Astrocyte of the hippocampus (primary cell): ENCODE results near the gene NYAP2.

ENCODE experiments used
- DNase-seq: peaks from one replicate; pipeline ENCODE4 v3.0.0; 2011; ENCODE audit warnings: low read depth, low spot score

The NYAP2 gene

DNA sequence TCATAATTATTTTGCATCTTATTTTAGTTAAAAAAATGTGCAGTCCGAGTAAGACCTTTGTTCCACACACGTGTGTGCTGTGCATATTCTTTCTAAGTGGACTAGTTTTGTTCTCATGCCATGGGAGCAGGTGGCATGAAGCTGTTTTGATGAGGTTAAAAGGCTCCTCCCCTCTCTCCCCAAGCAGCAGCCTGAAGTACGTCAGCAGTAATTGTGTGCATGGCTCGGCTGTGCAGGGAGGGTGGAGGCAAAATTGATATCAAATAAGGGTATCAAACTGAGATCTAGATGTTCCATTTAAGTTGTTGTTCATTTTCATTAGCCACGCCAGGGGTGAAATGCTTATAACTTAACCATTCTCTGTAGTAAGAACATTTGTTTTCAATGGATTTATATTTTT lies at the start of gene NYAP2:
TSS of gene NYAP2 (plus strand) at position 207 of the 400 bp plus-strand sequence. CDS start 9,171 bp downstream, outside the sequence.
- no peak for DNase-seq

DNA sequence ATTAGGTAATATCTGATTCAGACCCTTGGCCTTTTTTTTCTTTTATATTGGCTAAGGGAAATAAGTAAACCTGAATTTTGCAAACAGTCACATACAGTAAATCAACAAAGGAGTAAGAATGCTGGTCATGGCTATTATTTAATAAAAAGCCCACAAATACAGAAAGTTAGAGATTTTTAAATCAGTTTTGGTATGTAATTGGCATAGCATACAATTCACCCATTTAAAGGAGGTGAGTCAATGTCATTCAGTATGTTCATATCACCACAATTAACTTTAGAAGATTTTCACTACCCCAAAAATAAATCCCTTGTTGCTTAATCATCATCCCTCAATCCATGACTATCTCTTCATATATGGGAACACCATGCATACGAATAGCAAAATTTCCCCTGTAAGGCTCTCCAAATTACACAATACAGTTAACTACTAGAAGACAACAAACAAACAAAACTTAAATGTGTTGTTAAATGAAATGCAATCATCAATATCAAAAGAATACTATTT lies 45.9 kb upstream of the NYAP2 start:
- DNase-seq: no peak

DNA sequence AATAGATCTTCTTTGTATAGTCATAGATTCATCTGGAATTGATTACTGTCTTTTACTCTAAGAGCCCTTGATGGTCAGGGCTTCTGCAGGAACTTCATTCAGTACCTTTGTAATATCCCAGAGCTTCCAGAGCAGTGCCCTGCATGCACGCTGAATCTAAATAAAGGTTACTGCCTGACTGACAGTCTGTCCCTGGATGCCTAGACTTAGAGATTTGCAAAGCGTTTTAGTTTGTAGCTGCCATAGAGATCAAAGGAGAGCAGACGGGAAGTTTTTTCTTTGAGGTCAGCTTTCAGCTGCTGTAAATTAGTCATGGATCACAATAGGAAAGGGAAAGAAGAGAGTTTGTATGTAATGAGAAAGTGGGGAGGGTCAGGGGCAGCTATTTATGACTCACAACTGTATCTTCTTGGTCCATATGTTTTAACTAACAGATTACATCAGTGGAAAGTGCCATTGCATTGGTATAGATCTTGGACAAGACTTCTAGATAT lies 45.2 kb upstream of the NYAP2 start:
- DNase-seq: peak; percentile 83

DNA sequence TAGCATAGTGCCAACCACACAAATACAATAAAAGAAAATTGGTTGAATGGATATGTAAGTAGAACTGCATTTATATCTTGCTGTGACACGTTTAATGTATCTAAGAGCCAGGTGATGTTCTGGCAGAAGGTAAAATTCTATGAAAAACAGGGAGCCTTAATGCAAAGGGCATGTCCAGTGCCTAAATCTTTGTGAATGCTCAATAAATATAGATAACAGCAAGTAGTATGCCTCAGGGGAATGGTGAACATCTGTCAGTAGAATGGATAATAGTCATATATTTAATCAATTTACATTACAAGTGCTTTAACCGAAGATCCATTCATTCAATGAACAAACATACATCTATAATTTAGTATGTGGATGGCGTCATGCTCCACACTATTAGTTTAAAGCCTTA lies 43.7 kb upstream of the NYAP2 start:
- no peak for DNase-seq

DNA sequence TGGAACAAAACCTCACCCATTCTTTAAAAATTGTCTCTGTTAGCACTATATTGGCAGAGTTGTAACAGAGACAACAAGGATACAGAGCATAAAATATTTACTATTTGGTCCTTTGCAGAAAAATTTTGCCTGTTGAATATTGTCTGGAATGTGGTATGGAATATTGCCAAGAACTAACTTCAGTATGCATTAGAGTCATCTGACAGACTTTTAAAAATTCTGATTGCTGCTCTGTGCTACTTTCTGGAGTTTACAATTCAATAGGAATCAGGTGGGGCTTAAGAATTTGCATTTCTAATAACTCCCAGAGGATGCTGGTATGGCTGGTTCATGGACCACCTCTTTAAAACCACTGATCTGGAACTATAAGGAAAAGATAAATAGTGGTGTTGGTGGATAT lies 32.8 kb upstream of the NYAP2 start:
- peak; percentile 5 for DNase-seq

DNA sequence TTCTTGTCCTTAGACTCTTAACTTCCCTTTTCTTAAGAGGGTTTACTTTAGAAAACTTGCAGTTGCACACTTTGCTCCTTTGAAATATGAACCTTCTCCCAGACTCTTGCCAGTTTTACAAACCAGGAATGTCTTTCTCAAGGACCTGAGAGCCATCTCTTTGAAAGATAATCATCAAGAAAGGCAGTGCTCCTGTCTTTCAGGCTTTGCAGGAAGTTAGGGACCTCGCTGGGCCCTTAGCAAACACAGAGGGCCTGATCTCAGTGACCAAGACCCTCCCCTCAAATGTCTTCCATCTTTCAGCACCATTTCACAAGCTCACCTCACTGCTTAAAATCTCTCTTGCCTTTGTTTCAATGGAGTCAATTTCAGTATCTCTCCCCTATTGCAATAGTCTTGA lies 32.0 kb upstream of the NYAP2 start:
- DNase-seq: peak; percentile 5

DNA sequence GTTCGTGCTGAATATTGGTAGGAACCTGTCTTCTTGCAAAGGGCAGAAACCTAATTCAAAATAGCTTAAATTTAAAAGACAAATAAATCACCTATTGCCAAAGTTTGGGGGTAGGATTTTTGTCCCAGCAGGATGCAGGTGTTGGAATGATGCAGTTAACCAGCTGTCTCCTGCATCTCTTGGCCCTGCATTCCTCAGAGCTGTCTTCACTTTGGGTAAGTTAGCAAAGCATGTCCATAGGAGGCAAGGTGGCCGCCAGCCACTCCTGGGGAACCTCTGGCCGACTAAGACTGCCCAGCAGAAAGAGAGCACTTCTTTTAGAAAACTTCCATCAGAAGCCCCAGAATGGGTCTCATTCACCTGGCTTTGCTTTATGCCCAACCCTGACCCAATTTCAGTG lies 20.5 kb upstream of the NYAP2 start:
- DNase-seq: no peak

DNA sequence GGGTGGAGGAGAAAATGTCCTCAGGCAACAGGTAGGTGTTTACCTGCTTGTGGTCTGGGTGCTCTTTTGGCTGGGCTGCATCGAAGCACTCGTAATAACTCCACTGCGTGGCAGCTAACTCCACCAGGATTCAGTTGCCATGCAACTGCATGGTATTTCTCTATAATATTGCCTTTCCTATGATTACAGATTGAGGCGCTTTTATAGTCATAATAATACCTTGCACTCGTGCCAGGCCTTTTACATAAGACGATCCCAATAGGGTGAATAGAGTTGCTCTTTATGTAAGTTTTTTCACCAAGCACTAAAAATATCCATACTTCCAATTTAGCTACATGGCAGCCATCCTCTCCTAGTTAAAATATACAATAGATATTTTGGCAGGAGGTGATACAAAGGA lies 19.7 kb upstream of the NYAP2 start:
- no peak for DNase-seq

DNA sequence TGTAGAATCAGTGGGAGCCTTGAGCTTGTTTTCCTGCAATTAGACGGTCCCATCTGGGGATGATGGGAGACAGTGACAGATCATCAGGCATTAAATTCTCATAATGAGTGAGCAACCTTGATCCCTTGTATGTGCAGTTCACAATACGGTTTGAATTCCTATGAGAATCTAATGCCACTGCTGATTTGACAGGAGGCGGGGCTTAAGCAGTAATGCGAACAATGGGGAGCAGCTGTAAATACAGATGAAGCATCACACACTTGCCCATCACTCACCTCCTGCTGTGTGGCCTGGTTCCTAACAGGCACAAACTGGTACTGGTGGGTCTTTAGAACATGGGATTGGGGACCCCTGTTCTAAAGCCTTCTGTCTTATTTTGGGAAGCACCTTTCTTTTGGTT lies 17.9 kb upstream of the NYAP2 start:
- no peak for DNase-seq

DNA sequence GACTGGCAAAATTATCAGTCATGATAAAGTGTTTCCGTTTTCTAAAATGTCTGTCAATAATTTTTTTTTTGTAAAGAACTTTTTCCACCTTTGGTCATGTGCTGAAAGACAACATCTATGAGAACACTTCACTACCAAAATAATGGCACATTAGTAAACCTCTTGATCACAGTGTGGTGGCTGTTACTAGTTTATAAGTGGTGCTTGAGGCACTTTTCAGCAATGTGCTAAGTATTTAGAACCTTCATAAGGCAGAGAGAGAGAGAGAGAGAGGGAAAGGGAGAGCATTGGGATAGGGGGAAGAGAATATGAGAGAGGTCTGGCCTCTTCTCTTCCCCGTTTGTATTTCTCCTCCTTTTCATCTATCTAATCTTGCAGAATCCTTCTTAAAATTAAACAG lies 1.1 kb upstream of the NYAP2 start:
- DNase-seq: no peak

DNA sequence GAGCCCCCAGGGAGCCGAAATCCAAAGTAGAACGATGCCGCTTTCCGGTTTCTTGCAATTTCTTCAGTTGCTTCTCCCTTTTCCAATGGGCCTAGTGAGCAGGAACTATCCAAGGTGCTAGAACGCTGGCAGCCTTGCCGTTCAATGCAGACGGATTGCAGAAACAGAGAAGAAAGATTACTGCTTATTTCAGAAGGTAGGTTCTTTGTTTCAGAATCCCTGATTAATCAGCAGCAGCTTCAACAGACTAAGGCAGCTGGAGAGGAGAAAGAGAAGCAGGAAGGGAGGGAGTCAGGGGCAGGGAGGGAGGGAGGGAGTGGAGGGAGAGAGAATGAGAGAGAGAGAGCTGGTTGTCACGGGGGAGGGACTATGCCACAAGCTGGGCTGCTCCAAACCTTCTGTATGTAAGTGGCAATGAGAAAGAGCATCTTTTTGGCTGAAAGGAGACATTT lies 576 bp downstream of the NYAP2 start:
- DNase-seq: peak; percentile 87

DNA sequence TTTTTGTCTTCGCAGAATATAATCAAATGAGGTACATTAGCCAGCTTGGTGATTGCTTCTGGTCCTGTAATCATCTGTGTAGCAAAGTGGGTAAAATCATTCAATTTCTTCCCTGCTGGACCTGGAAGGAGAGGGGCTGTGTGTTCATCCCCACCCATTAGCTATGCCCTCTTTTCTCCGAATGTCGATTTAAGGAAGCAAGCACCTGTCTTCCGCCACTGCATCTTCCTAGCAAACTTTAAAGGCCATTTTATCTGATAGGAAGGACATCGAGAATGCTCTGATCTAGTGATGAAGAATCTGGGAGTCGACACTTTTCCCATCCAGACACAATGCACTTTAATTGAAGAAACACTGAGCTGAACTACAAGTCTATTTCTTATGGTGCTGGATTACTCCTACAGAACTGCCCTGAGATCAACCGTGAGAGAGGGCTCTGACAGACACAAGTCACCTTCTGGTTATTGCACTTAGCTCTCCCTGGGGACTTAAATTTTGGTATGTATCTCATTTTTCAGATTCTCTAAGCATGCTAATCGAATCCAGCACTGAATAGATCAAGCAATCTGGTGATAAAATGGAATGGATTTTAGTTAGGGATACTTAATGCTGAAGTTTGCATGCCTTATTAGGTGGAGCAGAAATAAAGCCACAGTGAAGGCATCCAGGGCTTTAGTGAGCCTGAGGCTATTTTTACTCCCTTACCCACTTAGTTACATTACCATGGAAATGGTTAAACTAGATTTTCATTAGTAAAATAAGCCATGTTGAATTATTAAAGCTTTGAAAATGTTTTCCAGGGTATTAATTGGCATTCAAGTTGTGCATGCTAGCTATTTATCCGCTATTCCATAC lies 1.3 kb downstream of the NYAP2 start:
- DNase-seq: no peak

DNA sequence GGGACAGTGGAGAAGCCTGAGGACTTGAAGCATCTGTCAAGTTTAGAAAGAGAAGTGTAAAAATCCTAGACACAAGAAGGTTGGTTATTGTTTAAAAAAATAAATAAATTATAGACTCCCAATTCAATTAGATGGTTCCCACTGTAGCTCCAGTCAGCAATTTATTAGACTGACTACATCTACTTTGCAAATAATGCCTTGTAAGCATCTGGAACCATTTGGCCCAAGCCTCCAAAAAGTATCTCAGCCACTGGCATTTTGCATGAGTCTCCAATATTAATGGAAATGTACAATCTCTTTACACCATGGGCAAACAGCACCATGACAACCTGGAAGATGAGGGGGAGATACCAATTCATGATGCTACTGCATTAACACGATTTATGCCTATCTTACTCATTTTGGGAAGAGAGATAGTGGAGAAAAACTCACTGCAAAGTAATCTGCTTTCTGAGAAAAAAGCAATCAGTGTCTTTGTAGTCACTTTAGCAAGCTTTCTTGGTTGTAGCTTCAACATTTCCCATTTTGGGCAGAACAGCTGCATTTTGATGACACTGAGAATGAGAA lies 2.8 kb downstream of the NYAP2 start:
- no peak for DNase-seq

DNA sequence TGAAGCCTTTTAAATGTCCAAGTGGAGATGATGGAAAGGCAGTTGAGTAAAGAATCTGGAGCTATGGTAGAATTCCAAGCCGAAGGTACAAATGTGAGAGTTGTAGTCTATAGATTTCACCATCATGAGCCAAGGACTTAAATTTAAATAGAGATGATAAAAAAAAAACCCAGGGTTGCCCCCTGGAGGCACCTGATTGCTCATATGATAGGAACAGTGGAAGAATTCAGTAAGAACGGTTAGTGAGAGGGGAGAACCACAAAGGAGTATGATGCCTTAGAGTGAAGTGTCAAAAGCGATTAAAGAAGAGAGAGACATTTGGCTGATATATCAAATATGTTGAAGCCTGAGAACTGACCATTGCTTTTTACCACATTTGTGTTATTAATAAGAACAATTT lies 11.9 kb downstream of the NYAP2 start:
- no peak for DNase-seq

DNA sequence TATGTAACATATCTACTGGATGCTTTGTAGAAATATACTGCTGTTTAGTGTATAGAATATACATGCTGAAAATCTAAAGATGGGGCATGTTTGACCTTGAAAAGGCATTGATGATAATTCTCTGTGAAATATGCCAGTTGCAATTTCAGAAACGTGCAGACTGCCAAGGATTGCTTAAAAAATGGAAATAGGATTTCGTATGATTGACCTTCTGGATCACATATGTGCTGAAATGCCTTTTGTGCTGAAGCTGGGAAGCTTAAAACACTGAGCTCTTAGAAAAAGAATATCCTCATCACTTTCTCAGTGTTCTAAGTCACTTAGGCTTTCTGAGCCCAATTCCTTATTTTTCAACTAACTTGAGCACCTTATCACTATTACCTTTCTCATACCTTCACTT lies 14.3 kb downstream of the NYAP2 start:
- DNase-seq: no peak

DNA sequence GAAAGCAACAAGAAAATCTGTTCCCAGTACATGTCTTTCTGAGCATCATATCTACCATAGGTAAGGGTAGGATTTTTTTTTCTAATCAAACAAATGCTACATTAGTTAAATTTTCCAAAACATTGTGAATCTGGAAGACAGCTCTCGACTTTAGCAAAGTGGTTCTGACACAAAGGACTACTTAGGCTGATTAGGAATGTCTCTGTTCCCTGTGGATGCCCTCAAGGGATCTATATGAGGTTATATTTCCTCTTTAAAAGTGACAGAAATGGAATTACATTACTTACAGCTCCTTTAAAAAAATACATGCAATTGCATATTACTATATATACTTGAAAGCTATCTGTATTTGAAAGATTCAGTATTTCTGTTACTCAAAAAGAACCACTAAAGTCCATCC lies 15.4 kb downstream of the NYAP2 start:
- DNase-seq: no peak

DNA sequence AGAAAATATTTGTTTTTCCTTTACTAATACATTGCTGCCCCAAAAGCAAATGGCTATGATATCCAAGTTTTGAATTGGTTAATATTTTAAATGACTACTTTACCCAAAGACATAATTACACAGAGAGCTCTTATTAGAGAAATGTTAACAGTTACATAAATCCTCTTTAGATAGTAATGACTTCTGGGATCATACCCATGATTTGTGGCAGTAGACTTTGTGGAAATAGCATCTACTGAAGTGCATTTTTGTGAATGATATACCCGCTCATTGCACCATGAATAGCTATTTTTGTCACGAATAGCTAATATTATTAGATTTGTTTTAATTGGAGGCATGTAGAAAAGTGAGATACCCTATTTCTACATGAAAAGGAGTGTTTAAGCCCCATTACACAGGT lies 15.8 kb downstream of the NYAP2 start:
- no peak for DNase-seq

DNA sequence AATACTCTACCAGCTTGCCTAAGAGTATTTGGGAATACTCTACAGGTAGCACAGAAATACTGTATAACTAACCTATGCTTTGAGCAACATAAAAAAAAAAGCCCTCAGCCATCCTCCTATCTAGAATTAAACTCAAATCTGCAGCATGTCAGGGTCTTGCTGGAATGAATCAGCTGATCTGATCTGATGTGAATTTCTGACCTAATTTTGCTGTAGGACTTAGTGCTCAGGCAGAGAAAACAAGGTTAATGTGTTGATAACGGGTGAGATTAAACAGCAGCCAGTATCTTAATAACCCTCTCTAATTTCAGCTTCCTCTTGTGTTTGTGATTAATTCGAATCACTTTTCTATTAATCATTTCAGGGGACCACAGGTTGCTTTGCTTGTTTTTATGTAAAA lies 16.3 kb downstream of the NYAP2 start:
- no peak for DNase-seq

DNA sequence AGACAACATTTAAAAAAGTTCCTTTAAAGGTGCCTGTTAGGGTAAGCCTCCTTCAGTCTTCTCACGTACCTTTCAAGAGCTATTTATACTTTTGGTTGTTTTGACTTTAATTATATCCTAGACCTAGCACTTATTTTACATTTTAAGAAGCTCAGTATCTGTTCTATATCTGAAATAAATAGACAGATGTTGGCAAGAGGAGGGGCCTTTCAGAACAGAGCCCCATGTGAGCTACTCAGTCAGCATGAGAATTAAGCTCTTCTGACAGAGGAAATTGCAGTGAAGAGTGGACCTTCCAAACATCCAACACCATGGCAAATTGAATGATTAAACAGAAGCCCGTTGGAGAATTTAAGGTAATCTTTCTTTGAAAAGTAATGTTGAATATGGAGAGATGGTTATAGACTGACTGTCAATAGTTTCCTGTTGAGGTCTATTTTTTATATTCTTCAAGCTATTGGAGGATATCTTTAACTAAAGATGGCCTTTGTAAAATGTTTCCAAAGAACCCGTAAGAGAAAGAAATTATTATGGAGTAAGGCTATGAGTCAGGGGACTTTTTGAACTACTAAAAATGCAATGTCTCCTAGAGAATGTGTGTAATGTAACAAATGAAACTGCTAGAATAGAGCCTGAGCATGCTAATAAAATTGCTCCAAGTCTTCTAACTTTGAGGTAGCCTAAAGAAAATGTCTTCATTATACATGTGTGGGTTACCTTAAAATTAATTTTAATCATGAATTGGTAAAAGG lies 17.3 kb downstream of the NYAP2 start:
- DNase-seq: no peak

DNA sequence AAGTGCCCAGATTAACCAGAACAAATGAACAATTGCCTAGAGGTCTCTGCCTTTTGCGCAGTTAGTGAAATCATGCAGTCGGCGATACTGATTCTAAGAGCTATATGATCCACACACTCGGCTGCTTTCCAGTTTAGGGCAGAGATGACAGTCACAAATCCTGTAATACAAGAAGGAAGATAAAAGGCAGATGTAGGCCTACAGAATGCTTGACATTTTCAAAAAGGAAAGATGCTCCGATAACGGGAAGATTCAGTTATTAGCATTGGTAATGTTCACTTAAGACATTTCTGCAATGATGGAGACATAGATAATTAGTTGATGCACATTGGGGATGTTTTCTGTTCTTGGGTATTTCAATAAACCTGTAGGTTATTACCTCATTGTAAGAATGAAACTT lies 19.5 kb downstream of the NYAP2 start:
- DNase-seq: no peak

DNA sequence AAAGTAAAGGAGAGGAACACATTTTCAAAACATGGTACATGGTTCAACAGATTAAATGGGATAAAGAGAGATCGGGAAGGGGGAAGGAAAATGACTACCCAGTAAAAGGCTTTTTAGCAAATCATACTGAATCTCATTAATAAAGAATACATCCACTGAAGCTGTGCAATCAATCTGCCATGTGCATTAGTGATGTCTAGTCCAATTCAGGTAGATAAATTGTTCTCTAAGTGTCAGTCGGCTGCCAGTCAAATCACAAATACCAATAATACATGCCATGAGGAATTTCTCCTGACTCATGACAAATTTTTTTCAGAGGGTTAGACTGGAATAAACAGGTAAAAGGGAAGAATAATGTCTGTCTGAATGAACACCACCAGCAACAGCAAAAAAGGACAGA lies 22.6 kb downstream of the NYAP2 start:
- DNase-seq: no peak

DNA sequence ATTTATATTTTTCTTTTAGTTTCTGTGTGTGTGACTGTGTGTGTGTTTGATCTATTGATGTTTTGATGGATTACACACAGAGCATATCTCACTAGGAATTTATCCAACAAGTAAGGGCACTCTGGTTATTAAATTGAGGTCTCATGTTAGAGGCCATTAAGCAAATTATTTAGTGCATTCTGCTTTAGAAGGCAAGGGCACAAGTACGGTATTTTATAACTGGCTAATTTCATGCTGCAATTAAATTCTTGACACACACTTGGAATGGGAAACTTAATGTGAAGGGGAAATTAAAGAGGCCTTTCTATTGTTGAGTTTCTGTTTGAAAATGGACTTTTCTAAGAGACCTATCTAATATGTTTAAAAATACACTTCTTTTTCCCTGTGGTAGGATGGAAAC lies 25.8 kb downstream of the NYAP2 start:
- no peak for DNase-seq
